ENCODE measurements around the gene GLIS2.

The GLIS2 gene

DNA sequence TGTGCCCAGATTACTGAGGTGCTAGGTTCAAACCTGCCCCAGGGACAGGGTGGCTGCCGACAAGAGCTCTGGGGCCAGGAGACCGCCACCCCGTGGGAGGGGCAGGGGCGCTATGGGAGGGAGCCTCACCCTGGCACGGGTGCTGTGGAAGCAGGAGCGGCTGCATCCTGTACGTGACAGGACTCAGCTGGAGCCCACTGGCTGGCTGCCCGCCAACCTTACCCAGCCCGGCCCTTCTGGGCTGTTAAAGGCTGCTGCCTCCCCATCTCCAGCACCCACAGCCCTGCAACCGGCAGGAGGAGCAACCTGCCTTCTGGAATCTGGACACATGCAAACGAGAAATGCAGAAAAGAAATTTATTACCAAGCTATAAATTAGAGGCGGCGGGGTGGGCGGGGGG is 24.0 kb downstream of the GLIS2 start (continued):
- TF ChIP-seq YY1 (tag by site-specific recombination; IDR thresholded peaks at IDR 0.05) (no peak), ZNF140 (tag by site-specific recombination; IDR thresholded peaks at IDR 0.05) (no peak), ZNF837 (tag by site-specific recombination; IDR thresholded peaks at IDR 0.05) (no peak), ZSCAN23 (tag by site-specific recombination; IDR thresholded peaks at IDR 0.05) (no peak), KLF7 (tag by site-specific recombination; IDR thresholded peaks at IDR 0.05; ENCODE audit: borderline replicate concordance) (no peak), ZNF670 (tag by site-specific recombination; IDR thresholded peaks at IDR 0.05; ENCODE audit: low read depth) (no peak), ZSCAN16 (tag by site-specific recombination; IDR thresholded peaks at IDR 0.05) (no peak), KLF16 (tag by site-specific recombination; IDR thresholded peaks at IDR 0.05) (no peak), ZNF571 (tag by site-specific recombination; IDR thresholded peaks at IDR 0.05) (no peak), MZF1 (tag by site-specific recombination; IDR thresholded peaks at IDR 0.05; ENCODE audit: borderline replicate concordance) (no peak), ZNF221 (tag by site-specific recombination; IDR thresholded peaks at IDR 0.05; ENCODE audit: borderline replicate concordance) (no peak), ZNF707 (tag by site-specific recombination; IDR thresholded peaks at IDR 0.05) (no peak), ZNF16 (tag by site-specific recombination; IDR thresholded peaks at IDR 0.05; ENCODE audit: low read depth) (no peak), ZNF830 (tag by site-specific recombination; IDR thresholded peaks at IDR 0.05; ENCODE audit: low read depth) (no peak), ZNF10 (tag by site-specific recombination; IDR thresholded peaks at IDR 0.05) (no peak), ZNF138 (tag by site-specific recombination; IDR thresholded peaks at IDR 0.05; ENCODE audit: borderline replicate concordance) (no peak), ZBTB1 (tag by site-specific recombination; IDR thresholded peaks at IDR 0.05) (no peak), ZNF530 (tag by site-specific recombination; IDR thresholded peaks at IDR 0.05; ENCODE audit: low read depth) (no peak), TCF7L2 (IDR thresholded peaks at IDR 0.05; ENCODE audit: borderline replicate concordance, low read depth, low read length) (no peak), ZNF610 (tag by site-specific recombination; IDR thresholded peaks at IDR 0.05; ENCODE audit: borderline replicate concordance) (peak; percentile 91)
- TF ChIP-seq, protein P1, sequence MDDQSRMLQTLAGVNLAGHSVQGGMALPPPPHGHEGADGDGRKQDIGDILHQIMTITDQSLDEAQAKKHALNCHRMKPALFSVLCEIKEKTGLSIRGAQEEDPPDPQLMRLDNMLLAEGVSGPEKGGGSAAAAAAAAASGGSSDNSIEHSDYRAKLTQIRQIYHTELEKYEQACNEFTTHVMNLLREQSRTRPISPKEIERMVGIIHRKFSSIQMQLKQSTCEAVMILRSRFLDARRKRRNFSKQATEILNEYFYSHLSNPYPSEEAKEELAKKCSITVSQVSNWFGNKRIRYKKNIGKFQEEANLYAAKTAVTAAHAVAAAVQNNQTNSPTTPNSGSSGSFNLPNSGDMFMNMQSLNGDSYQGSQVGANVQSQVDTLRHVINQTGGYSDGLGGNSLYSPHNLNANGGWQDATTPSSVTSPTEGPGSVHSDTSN (CRISPR knock-in tag; IDR thresholded peaks at IDR 0.05), result no peak
- TF ChIP-seq, protein P2, sequence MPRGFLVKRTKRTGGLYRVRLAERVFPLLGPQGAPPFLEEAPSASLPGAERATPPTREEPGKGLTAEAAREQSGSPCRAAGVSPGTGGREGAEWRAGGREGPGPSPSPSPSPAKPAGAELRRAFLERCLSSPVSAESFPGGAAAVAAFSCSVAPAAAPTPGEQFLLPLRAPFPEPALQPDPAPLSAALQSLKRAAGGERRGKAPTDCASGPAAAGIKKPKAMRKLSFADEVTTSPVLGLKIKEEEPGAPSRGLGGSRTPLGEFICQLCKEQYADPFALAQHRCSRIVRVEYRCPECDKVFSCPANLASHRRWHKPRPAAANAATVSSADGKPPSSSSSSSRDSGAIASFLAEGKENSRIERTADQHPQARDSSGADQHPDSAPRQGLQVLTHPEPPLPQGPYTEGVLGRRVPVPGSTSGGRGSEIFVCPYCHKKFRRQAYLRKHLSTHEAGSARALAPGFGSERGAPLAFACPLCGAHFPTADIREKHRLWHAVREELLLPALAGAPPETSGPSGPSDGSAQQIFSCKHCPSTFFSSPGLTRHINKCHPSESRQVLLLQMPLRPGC (tag by site-specific recombination; IDR thresholded peaks at IDR 0.05), result no peak
- TF ChIP-seq, protein P3, sequence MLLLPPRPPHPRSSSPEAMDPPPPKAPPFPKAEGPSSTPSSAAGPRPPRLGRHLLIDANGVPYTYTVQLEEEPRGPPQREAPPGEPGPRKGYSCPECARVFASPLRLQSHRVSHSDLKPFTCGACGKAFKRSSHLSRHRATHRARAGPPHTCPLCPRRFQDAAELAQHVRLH (tag by site-specific recombination; IDR thresholded peaks at IDR 0.05), result no peak
- TF ChIP-seq, protein P4, sequence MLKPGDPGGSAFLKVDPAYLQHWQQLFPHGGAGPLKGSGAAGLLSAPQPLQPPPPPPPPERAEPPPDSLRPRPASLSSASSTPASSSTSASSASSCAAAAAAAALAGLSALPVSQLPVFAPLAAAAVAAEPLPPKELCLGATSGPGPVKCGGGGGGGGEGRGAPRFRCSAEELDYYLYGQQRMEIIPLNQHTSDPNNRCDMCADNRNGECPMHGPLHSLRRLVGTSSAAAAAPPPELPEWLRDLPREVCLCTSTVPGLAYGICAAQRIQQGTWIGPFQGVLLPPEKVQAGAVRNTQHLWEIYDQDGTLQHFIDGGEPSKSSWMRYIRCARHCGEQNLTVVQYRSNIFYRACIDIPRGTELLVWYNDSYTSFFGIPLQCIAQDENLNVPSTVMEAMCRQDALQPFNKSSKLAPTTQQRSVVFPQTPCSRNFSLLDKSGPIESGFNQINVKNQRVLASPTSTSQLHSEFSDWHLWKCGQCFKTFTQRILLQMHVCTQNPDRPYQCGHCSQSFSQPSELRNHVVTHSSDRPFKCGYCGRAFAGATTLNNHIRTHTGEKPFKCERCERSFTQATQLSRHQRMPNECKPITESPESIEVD (tag by site-specific recombination; IDR thresholded peaks at IDR 0.05), result no peak
- TF ChIP-seq, protein P5, sequence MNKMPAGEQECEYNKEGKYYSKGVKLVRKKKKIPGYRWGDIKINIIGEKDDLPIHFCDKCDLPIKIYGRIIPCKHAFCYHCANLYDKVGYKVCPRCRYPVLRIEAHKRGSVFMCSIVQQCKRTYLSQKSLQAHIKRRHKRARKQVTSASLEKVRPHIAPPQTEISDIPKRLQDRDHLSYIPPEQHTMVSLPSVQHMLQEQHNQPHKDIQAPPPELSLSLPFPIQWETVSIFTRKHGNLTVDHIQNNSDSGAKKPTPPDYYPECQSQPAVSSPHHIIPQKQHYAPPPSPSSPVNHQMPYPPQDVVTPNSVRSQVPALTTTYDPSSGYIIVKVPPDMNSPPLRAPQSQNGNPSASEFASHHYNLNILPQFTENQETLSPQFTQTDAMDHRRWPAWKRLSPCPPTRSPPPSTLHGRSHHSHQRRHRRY (tag by site-specific recombination; IDR thresholded peaks at IDR 0.05), result no peak
- TF ChIP-seq, protein P6, sequence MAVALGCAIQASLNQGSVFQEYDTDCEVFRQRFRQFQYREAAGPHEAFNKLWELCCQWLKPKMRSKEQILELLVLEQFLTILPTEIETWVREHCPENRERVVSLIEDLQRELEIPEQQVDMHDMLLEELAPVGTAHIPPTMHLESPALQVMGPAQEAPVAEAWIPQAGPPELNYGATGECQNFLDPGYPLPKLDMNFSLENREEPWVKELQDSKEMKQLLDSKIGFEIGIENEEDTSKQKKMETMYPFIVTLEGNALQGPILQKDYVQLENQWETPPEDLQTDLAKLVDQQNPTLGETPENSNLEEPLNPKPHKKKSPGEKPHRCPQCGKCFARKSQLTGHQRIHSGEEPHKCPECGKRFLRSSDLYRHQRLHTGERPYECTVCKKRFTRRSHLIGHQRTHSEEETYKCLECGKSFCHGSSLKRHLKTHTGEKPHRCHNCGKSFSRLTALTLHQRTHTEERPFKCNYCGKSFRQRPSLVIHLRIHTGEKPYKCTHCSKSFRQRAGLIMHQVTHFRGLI (tag by site-specific recombination; IDR thresholded peaks at IDR 0.05), result no peak
- TF ChIP-seq, protein P7, sequence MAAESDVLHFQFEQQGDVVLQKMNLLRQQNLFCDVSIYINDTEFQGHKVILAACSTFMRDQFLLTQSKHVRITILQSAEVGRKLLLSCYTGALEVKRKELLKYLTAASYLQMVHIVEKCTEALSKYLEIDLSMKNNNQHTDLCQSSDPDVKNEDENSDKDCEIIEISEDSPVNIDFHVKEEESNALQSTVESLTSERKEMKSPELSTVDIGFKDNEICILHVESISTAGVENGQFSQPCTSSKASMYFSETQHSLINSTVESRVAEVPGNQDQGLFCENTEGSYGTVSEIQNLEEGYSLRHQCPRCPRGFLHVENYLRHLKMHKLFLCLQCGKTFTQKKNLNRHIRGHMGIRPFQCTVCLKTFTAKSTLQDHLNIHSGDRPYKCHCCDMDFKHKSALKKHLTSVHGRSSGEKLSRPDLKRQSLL (tag by site-specific recombination; IDR thresholded peaks at IDR 0.05), result no peak
- TF ChIP-seq, protein P8, sequence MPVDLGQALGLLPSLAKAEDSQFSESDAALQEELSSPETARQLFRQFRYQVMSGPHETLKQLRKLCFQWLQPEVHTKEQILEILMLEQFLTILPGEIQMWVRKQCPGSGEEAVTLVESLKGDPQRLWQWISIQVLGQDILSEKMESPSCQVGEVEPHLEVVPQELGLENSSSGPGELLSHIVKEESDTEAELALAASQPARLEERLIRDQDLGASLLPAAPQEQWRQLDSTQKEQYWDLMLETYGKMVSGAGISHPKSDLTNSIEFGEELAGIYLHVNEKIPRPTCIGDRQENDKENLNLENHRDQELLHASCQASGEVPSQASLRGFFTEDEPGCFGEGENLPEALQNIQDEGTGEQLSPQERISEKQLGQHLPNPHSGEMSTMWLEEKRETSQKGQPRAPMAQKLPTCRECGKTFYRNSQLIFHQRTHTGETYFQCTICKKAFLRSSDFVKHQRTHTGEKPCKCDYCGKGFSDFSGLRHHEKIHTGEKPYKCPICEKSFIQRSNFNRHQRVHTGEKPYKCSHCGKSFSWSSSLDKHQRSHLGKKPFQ (tag by site-specific recombination; IDR thresholded peaks at IDR 0.05), result no peak
- TF ChIP-seq, protein P9, sequence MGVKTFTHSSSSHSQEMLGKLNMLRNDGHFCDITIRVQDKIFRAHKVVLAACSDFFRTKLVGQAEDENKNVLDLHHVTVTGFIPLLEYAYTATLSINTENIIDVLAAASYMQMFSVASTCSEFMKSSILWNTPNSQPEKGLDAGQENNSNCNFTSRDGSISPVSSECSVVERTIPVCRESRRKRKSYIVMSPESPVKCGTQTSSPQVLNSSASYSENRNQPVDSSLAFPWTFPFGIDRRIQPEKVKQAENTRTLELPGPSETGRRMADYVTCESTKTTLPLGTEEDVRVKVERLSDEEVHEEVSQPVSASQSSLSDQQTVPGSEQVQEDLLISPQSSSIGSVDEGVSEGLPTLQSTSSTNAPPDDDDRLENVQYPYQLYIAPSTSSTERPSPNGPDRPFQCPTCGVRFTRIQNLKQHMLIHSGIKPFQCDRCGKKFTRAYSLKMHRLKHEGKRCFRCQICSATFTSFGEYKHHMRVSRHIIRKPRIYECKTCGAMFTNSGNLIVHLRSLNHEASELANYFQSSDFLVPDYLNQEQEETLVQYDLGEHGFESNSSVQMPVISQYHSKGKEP (tag by site-specific recombination; IDR thresholded peaks at IDR 0.05), result peak; percentile 86
